CD14-positive monocyte (primary cell): ENCODE data around the gene HNMT. TPM values are rescaled to one million over a fixed set of nuclear protein-coding genes. Genes with fewer than 3 reads are reported as not detected.

ENCODE experiments used
- DNase-seq, 3 donors: peaks; one replicate each; pipeline ENCODE4 v3.0.0-alpha.2; 2011 to 2022
- H2AFZ ChIP-seq: 2 replicates; pipeline ENCODE4 v1.6.0; 2012; ENCODE audit warnings: mild to moderate bottlenecking, low read depth, low read length, inconsistent platforms; ENCODE audit not compliant: insufficient read depth, poor library complexity, severe bottlenecking
- H3K27ac ChIP-seq, 2 donors: 1 replicate in 1 of 2; 2 replicates in 1 of 2; pipeline ENCODE4 v1.5.1; 2012 to 2013; ENCODE audit warnings: low read length in 2 of 2, control low read depth in 1 of 2, inconsistent platforms in 1 of 2, low read depth in 1 of 2, mild to moderate bottlenecking in 1 of 2
- H3K27me3 ChIP-seq, 2 donors: one replicate each; pipeline versions ENCODE4 v1.6.0 to v1.6.1; 2011 to 2013; ENCODE audit warnings: low read length in 2 of 2; ENCODE audit not compliant: control insufficient read depth in 2 of 2, insufficient read depth in 2 of 2
- H3K36me3 ChIP-seq, 2 donors: replicated peaks in 1 of 2; 1 replicate in 1 of 2; 2 replicates in 1 of 2; pipeline versions ENCODE4 v1.5.1 to v1.6.1; 2012 to 2013; ENCODE audit warnings: low read length in 2 of 2, control low read depth in 1 of 2, inconsistent platforms in 1 of 2, mild to moderate bottlenecking in 1 of 2; ENCODE audit not compliant: insufficient read depth in 2 of 2, control insufficient read depth in 1 of 2
- H3K4me1 ChIP-seq, 2 donors: 1 replicate in 1 of 2; 2 replicates in 1 of 2; pipeline versions ENCODE4 v1.5.1 to v1.6.1; 2012 to 2013; ENCODE audit warnings: low read length in 2 of 2, control low read depth in 1 of 2, inconsistent platforms in 1 of 2, mild to moderate bottlenecking in 1 of 2, moderate library complexity in 1 of 2; ENCODE audit not compliant: insufficient read depth in 2 of 2, control insufficient read depth in 1 of 2
- H3K4me2 ChIP-seq: replicated peaks from 2 replicates; pipeline ENCODE3; 2012; ENCODE audit warnings: low read length, moderate library complexity, mild to moderate bottlenecking; ENCODE audit not compliant: poor library complexity, severe bottlenecking; ENCODE audit errors: extremely low read depth
- H3K4me3 ChIP-seq, 3 experiments: fragments of 200-600 bp in 1 of 3; sonication (generic) in 1 of 3; replicated peaks in 1 of 3; 1 replicate in 2 of 3; 2 replicates in 1 of 3; pipeline ENCODE4 v1.5.1; 2011 to 2013; ENCODE audit warnings: low read length in 3 of 3, mild to moderate bottlenecking in 3 of 3, control low read depth in 2 of 3, low read depth in 2 of 3, inconsistent platforms in 1 of 3, moderate library complexity in 1 of 3
- H3K79me2 ChIP-seq: 2 replicates; pipeline ENCODE4 v1.6.0; 2012; ENCODE audit warnings: mild to moderate bottlenecking, control low read depth, inconsistent platforms, low read length, moderate library complexity; ENCODE audit not compliant: insufficient read depth
- H3K9ac ChIP-seq: 2 replicates; pipeline ENCODE4 v1.6.0; 2017; ENCODE audit warnings: low read length, mild to moderate bottlenecking; ENCODE audit not compliant: insufficient read depth, poor library complexity, severe bottlenecking
- H3K9me3 ChIP-seq, 2 donors: replicated peaks in 1 of 2; 1 replicate in 1 of 2; 2 replicates in 1 of 2; pipeline versions ENCODE4 v1.5.1 to v1.6.1; 2012 to 2013; ENCODE audit warnings: low read length in 2 of 2, control low read depth in 1 of 2; ENCODE audit not compliant: control insufficient read depth in 1 of 2, insufficient read depth in 1 of 2
- H4K20me1 ChIP-seq: 2 replicates; pipeline ENCODE4 v1.6.0; 2012; ENCODE audit warnings: mild to moderate bottlenecking, low read length, control low read depth, moderate library complexity; ENCODE audit not compliant: insufficient read depth
- H3K27ac Mint-ChIP-seq, 7 donors: one replicate each; pipeline ENCODE4 v1.8.0; 2020; ENCODE audit warnings: mild to moderate bottlenecking in 7 of 7, mixed read lengths in 7 of 7, moderate library complexity in 6 of 7, inconsistent platforms in 2 of 7
- H3K27me3 Mint-ChIP-seq, 3 donors: one replicate each; pipeline ENCODE4 v1.8.0; 2021 to 2022; ENCODE audit warnings: low read depth in 3 of 3, mild to moderate bottlenecking in 3 of 3, mixed read lengths in 3 of 3, moderate library complexity in 3 of 3, inconsistent platforms in 1 of 3
- H3K36me3 Mint-ChIP-seq, 2 donors: one replicate each; pipeline ENCODE4 v1.8.0; 2020; ENCODE audit warnings: mixed read lengths in 2 of 2, inconsistent platforms in 1 of 2, mild to moderate bottlenecking in 1 of 2
- H3K4me1 Mint-ChIP-seq: one replicate; pipeline ENCODE4 v1.8.0; 2020; ENCODE audit warnings: mild to moderate bottlenecking, mixed read lengths
- H3K4me3 Mint-ChIP-seq, 2 donors: one replicate each; pipeline ENCODE4 v1.8.0; 2020; ENCODE audit warnings: mild to moderate bottlenecking in 2 of 2, mixed read lengths in 2 of 2, moderate library complexity in 1 of 2
- H3K9me3 Mint-ChIP-seq, 7 donors: one replicate each; pipeline ENCODE4 v1.8.0; 2020 to 2022; ENCODE audit warnings: mixed read lengths in 7 of 7, mild to moderate bottlenecking in 6 of 7, moderate library complexity in 6 of 7, inconsistent platforms in 2 of 7
- WGBS: methylation state at CpG from one replicate; pipeline ENCODE4 v1.1.5; 2013; ENCODE audit warnings: missing lambda C conversion rate; ENCODE audit not compliant: insufficient coverage; 5-methylcytosine and 5-hydroxymethylcytosine counted together
- intact Hi-C, 2 donors: fragments of 100-400 bp; cut with micrococcal nuclease; formaldehyde crosslinking; loops; one replicate each; pipeline versions ENCODE4 v1.15.0 to v1.15.1; 2023
- polyA plus RNA-seq, 3 donors: library from polyadenylated mRNA; depleted of rRNA in 1 of 3; unstranded in 2 of 3; stranded (reverse) in 1 of 3; fragments of 300-500 nt in 2 of 3; fragments of >200 nt in 1 of 3; fragmentation: Illumina TruSeq in 2 of 3; gene quantifications; 1 replicate in 2 of 3; 2 replicates in 1 of 3; pipeline ENCODE4 v1.2.3, GENCODE V29; 2012 to 2021
- TF ChIP-seq, protein P1 (sequence below): fragments of 200-600 bp; IDR thresholded peaks from one replicate; pipeline ENCODE4 v1.8.0; 2022; ENCODE audit warnings: antibody characterized with exemption, mild to moderate bottlenecking

HNMT gene
- polyA plus RNA-seq, 3 donors: 83.0 to 118 (median 109) TPM

DNA sequence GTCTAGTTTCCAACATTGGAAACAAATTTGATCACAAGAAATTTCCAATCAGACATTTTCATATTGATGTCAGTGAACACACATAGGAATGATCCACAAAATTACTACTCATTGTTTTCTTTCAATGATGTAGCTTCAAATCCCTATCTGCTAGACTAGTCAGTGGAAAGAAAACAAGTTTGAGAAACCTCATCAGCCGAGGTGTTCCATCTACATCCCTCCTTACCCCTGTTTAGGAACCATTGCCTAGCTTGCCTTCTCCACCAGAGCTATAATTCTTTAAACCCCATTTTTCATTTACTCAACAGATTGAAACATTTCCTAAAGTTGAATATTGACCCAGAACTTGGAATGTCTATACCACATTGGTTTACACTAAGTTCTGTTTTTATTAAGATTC, 45.3 kb downstream of the HNMT start:
- no peak overlapping the region for H2AFZ ChIP-seq
- TF ChIP-seq, protein P1, sequence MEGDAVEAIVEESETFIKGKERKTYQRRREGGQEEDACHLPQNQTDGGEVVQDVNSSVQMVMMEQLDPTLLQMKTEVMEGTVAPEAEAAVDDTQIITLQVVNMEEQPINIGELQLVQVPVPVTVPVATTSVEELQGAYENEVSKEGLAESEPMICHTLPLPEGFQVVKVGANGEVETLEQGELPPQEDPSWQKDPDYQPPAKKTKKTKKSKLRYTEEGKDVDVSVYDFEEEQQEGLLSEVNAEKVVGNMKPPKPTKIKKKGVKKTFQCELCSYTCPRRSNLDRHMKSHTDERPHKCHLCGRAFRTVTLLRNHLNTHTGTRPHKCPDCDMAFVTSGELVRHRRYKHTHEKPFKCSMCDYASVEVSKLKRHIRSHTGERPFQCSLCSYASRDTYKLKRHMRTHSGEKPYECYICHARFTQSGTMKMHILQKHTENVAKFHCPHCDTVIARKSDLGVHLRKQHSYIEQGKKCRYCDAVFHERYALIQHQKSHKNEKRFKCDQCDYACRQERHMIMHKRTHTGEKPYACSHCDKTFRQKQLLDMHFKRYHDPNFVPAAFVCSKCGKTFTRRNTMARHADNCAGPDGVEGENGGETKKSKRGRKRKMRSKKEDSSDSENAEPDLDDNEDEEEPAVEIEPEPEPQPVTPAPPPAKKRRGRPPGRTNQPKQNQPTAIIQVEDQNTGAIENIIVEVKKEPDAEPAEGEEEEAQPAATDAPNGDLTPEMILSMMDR: no peak

DNA sequence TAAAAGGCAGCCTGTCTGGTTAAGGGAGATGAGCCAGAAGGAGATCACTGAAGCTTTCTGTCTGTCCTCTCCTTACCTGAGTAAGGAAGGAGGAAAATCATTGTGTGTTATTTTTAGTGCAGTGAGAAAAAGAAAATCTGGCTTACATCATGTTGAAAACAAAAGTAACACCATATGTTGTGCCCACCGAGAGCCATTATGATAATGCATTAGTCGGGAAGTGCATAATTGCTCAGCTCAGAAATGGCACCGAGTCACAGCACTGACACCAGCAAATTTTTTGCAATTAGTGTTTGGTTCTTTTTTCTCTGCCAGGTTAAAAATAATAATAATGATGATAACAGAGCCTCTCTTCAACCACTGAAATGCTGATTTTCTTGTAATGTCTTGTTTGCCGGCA, 46.6 kb downstream of the HNMT start:
- peaks cover 39 to 49% of the 10 kb centered on the region in 2 donors for H3K36me3 Mint-ChIP-seq
- no peak overlapping the region for H3K4me3 ChIP-seq
- no peaks in the 10 kb centered on the region for H3K9me3 ChIP-seq
- H3K27ac ChIP-seq: no peak overlapping the region
- H3K9me3 Mint-ChIP-seq: peaks cover 0 to 7% (median 0%) of the 10 kb centered on the region in 7 donors
- H4K20me1 ChIP-seq: no peaks in the 10 kb centered on the region
- H3K4me2 ChIP-seq: no peak overlapping the region
- H3K79me2 ChIP-seq: no peaks in the 10 kb centered on the region
- no peak for DNase-seq
- 100% methylated on average over 2 of the region's 4 CpGs for WGBS
- H3K9ac ChIP-seq: no peak overlapping the region
- intact Hi-C loops: no loop called here
- TF ChIP-seq, protein P1: no peak
- H3K4me3 Mint-ChIP-seq: no peak overlapping the region
- no peaks in the 10 kb centered on the region for H3K4me1 Mint-ChIP-seq
- H3K4me1 ChIP-seq: no peaks in the 10 kb centered on the region
- H3K36me3 ChIP-seq: peaks cover 44 to 79% of the 10 kb centered on the region in 2 donors
- H2AFZ ChIP-seq: no peak overlapping the region
- H3K27me3 ChIP-seq: no peaks in the 10 kb centered on the region
- H3K27ac Mint-ChIP-seq: no peak overlapping the region
- H3K27me3 Mint-ChIP-seq: no peaks in the 10 kb centered on the region

More for the DNA sequence above, 45.3 kb downstream of the HNMT start:
- Histone ChIP-seq H4K20me1 (no peaks in the 10 kb centered on the region), H3K27ac (no peak overlapping the region), H3K4me2 (no peak overlapping the region), H3K79me2 (no peaks in the 10 kb centered on the region), H3K4me3 (no peak overlapping the region), H3K36me3 (peaks cover 57 to 84% of the 10 kb centered on the region in 2 donors), H3K27me3 (no peaks in the 10 kb centered on the region), H3K9ac (no peak overlapping the region), H3K4me1 (no peaks in the 10 kb centered on the region), H3K9me3 (no peaks in the 10 kb centered on the region)
- 100% methylated on average over 1 of the region's 1 CpG for WGBS
- Mint-ChIP-seq H3K27me3 (no peaks in the 10 kb centered on the region), H3K4me3 (no peak overlapping the region), H3K9me3 (peaks cover 0 to 7% (median 0%) of the 10 kb centered on the region in 7 donors), H3K4me1 (no peaks in the 10 kb centered on the region), H3K27ac (no peak overlapping the region), H3K36me3 (peaks cover 44 to 52% of the 10 kb centered on the region in 2 donors)
- no peak for DNase-seq
- intact Hi-C loops: no loop called here
